GM19025 (cell line): ENCODE results near the gene LRP1.

Experiments
- ATAC-seq: cut with Tn5 transposase; IDR thresholded peaks from one replicate; pipeline ENCODE4 v1.9.1; 2021; ENCODE audit warnings: mild to moderate bottlenecking, low read depth, moderate library complexity; ENCODE audit not compliant: unreplicated experiment

LRP1 gene

GRCh38 chr12:57093415-57094207 is 34.7 kb upstream of the LRP1 start:
- no peak for ATAC-seq

- ATAC-seq, result no peak
Measured at GRCh38 chr12:57094208-57095160, 33.8 kb upstream of the LRP1 start.

- no peak for ATAC-seq
Measured at GRCh38 chr12:57095440-57095839, 32.8 kb upstream of the LRP1 start.

- ATAC-seq, result no peak
Measured at GRCh38 chr12:57096099-57096572, 32.1 kb upstream of the LRP1 start.

DNA sequence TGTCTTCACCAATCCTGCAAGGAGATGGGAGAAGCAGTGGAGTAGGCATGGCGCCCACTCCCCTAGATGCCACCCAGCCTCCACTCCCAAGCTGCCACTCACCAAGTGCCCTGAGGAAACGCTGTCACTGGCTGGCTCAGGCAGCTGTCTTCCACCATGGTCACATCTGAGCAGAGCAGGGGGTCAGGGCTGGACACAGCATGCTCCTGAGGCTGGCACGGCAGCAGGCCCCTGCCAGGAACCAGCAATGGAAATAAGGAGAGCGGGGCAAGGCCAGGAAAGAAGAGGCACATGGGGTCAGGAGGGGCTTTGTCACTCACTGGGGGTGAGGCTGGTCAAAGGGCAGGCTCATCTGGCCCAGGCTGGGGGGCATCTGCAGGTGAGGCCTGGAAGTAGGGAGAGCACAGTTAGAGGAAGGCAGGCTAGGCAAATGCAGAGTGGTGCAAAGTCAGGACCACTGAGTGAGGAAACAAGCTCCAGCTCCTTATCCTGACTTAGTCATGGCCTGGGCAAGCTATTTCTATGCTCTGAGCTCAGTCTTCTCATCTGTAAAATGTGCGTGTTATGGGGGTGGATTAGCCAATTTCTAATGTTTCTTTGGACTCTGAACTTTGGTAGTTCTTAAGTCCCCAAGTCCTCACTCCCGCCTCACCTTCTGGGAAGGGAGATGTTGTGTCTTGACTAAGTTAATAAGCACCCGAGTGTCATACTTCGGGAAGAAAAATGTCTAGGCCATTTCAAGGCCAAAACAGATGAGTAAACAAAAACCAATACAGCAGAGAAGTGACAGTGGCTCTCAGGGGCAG is 31.3 kb upstream of the LRP1 start:
- no peak for ATAC-seq

DNA sequence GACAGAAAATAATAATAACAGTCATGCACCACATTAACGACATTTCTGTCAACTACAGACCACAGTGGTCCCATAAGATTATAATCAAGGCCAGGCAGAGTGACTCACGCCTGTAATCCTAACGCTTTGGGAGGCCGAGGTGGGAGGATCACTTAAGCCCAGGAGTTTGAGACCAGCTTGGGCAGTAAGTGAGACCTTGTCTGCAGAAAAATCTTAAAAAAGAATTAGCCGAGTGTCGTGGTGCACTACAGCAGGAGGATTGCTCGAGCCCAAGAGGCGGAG is 30.8 kb upstream of the LRP1 start:
- no peak for ATAC-seq

GRCh38 chr12:57098546-57098945 is 29.7 kb upstream of the LRP1 start:
- ATAC-seq, result no peak

- ATAC-seq, result no peak
Measured at GRCh38 chr12:57099047-57099714, 29.1 kb upstream of the LRP1 start.

- no peak for ATAC-seq
Measured at GRCh38 chr12:57099766-57100165, 28.5 kb upstream of the LRP1 start.

GRCh38 chr12:57101892-57102695 is 26.2 kb upstream of the LRP1 start:
- no peak for ATAC-seq

DNA sequence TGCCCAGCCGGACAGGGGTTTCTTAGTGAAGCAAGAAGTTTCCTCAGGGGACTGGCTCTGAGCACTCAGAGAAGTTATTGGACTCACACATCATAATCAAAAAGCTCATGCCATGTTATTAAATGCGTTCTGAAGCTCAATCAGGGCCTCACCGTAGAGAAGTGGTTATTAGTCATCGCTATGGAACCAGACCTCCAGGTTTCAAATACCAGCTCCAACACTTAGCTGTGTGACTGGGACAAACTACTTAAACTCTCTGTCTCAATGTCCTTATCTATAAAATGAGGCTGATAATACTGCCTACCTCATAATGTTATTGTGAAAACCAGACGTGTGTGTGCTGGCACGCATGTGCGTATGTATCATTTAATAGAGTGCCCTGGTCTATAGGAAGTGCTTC is 24.4 kb upstream of the LRP1 start:
- ATAC-seq, result no peak

- no peak for ATAC-seq
Measured at GRCh38 chr12:57104292-57104910, 23.9 kb upstream of the LRP1 start.

GRCh38 chr12:57105011-57105753 is 23.1 kb upstream of the LRP1 start:
- no peak for ATAC-seq

DNA sequence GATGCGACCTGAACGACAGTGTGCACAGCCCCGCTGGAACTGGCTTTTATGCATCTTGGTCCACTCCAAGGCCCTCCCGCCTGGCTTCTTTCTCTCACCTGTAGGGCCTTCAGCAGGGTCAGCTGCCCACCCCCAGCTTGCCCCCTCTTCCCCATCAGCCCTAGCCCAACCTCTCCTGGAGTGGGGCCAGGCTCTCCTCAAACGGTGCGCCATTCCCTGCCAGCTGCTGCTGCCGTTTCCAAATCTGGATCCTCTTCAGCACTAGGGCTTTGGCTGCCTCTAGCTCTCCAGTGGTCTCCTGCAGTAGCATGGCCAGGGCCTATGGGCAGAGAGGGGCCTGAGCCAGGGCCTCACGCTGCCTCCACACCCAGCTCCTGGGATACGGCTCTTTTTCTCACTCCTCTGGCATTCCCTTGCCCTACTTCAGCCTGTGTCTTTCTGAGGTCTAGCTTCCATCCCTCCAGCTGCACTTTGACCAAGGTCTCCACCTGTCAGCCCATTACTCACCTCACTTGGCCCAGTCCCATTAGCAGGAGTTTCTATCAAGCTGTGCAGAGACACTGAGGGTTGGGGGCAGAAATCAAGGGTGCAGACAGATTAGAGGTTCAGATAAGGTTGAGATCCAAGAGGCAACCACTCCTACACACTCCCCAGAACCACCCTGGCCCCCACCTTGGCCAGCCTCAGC is 22.1 kb upstream of the LRP1 start:
- no peak for ATAC-seq

DNA sequence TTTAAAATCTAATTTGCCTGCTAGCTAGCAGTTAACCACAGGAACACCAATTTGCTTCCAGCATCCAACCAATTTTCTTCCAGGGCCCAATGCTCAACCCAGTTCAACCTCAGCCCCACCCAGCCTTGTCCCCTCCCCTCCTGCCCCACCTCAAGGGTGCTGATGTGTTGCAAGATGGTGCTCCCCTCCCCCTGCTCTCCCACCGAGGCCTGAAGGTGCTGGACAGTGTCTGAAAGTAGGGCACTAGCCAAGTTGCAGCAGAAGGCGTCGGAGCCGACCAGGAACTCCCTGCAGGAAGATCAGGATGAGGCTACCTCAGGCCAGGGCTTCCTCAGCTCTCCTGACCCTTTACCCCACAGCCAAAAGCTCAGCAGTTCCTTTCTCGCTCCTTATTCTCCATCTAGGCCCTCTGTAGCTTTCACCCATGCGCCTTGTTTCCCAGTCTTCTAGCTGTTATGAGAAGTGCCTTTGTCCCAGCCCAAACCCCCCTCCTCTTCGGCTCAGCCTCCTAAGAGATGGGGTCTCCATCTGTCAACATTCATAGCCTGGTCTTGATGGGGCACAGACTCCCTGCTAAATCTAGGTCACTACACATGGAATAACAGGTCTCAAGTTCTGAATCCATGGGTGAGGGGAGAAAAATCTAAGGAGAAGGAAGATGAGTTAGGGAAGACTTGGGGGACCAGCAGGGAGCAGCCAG is 20.7 kb upstream of the LRP1 start:
- no peak for ATAC-seq

DNA sequence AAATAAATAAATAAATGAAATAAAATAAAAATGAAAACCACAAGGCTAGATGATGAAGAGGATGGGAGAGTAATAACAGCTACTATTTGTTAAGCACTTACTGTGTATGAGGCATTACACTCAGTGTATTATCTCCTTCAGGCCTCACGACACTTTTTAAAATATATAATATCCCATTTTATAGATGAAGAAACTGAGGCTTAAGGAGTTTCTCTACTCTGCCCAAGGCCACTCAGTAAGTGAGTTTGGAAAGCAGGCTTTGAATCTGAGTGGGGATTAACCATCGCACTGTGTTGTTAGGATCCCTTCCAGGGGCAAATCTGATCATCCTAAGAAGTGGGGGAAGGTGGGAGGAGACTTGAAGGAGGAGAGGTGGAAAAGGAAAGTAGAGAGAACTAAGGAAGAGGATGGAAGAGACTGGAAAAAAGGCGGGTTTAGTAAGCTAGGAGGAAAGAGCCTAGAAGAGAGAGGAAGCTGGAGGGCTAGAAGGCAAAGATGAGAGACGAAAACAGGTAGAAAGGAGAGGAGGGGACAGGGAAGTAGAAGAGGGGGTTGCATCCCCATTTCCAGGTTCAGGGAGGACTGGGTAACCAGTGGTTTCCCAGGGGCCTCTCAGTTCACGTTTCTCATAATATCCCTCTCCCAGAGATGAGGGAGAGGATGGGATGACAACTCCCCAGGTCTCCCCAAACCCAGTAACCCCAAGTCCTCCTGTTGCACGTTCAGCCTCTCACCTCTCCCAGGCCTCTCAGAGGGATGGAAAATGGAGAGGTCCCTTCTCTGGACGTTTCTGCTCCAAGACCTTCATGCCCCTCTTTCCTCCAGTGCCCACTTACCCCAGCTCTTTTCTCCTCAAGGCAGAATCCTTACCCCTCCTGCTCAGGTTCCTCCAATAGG is 18.8 kb upstream of the LRP1 start:
- ATAC-seq, result no peak
